ENCODE measurements around the gene SOBP.

GRCh38 chr6:107564589-107564951 lies 74.7 kb downstream of the SOBP start:
- TF ChIP-seq CTCF (conservative IDR thresholded peaks at IDR 0.05) (no peak), EZH2 (IDR thresholded peaks at IDR 0.05; ENCODE audit: low read depth) (no peak)

All from PC-9 (cell line).